Measurements from ENCODE around the gene YTHDC2.

The YTHDC2 gene

GRCh38 chr5:113552620-113553019 lies 39.1 kb downstream of the YTHDC2 start:
- Histone ChIP-seq H3K79me2 (ENCODE audit: insufficient read depth, low read length) (no peaks in the 10 kb centered on the region), H3K27ac (ENCODE audit: low read depth, low read length, poor library complexity, severe bottlenecking) (no peak overlapping the region), H4K20me1 (ENCODE audit: insufficient read depth, low read length) (no peaks in the 10 kb centered on the region), H3F3A (ENCODE audit: insufficient read depth, low read length) (no peaks in the 10 kb centered on the region), H3K27me3 (ENCODE audit: insufficient read depth, low read length) (no peaks in the 10 kb centered on the region), H3K4me3 (ENCODE audit: low read depth, low read length, poor library complexity, severe bottlenecking) (no peak overlapping the region), H3K9me3 (ENCODE audit: low read length) (no peaks in the 10 kb centered on the region), H3K4me1 (ENCODE audit: insufficient read depth, low read length, severe bottlenecking) (no peaks in the 10 kb centered on the region), H2AFZ (ENCODE audit: low read length) (no peak overlapping the region), H3K36me3 (ENCODE audit: insufficient read depth, low read length) (peaks cover 86% of the 10 kb centered on the region), H3K9ac (ENCODE audit: low read length) (no peak overlapping the region), H3K9me2 (ENCODE audit: low read depth, low read length) (no peaks in the 10 kb centered on the region), H3K4me2 (ENCODE audit: low read length) (no peak overlapping the region)
- no peak for TF ChIP-seq CTCF (IDR thresholded peaks at IDR 0.05; ENCODE audit: low read length)
- no peak for TF ChIP-seq EZH2 (IDR thresholded peaks at IDR 0.05; ENCODE audit: borderline replicate concordance, low read length)

- Histone ChIP-seq H3K27me3 (ENCODE audit: insufficient read depth, low read length) (no peaks in the 10 kb centered on the region), H3K4me1 (ENCODE audit: insufficient read depth, low read length, severe bottlenecking) (no peaks in the 10 kb centered on the region), H3K9ac (ENCODE audit: low read length) (no peak overlapping the region), H3K79me2 (ENCODE audit: insufficient read depth, low read length) (no peaks in the 10 kb centered on the region), H3K36me3 (ENCODE audit: insufficient read depth, low read length) (peaks cover 62% of the 10 kb centered on the region), H3K9me3 (ENCODE audit: low read length) (no peaks in the 10 kb centered on the region), H2AFZ (ENCODE audit: low read length) (no peak overlapping the region), H4K20me1 (ENCODE audit: insufficient read depth, low read length) (no peaks in the 10 kb centered on the region), H3F3A (ENCODE audit: insufficient read depth, low read length) (no peaks in the 10 kb centered on the region), H3K4me3 (ENCODE audit: low read depth, low read length, poor library complexity, severe bottlenecking) (no peak overlapping the region), H3K27ac (ENCODE audit: low read depth, low read length, poor library complexity, severe bottlenecking) (no peak overlapping the region), H3K4me2 (ENCODE audit: low read length) (no peak overlapping the region), H3K9me2 (ENCODE audit: low read depth, low read length) (no peaks in the 10 kb centered on the region)
- TF ChIP-seq EZH2 (IDR thresholded peaks at IDR 0.05; ENCODE audit: borderline replicate concordance, low read length) (no peak), CTCF (IDR thresholded peaks at IDR 0.05; ENCODE audit: low read length) (no peak)
Measured at GRCh38 chr5:113562828-113563400, 49.4 kb downstream of the YTHDC2 start.

- H2AFZ ChIP-seq (ENCODE audit: low read length) = no peak overlapping the region
- no peak overlapping the region for H3K27ac ChIP-seq (ENCODE audit: low read depth, low read length, poor library complexity, severe bottlenecking)
- H3K36me3 ChIP-seq (ENCODE audit: insufficient read depth, low read length) = peaks cover 82% of the 10 kb centered on the region
- no peaks in the 10 kb centered on the region for H3K9me2 ChIP-seq (ENCODE audit: low read depth, low read length)
- no peaks in the 10 kb centered on the region for H3K79me2 ChIP-seq (ENCODE audit: insufficient read depth, low read length)
- no peaks in the 10 kb centered on the region for H3F3A ChIP-seq (ENCODE audit: insufficient read depth, low read length)
- H3K4me1 ChIP-seq (ENCODE audit: insufficient read depth, low read length, severe bottlenecking) = no peaks in the 10 kb centered on the region
- no peaks in the 10 kb centered on the region for H4K20me1 ChIP-seq (ENCODE audit: insufficient read depth, low read length)
- H3K27me3 ChIP-seq (ENCODE audit: insufficient read depth, low read length) = no peaks in the 10 kb centered on the region
- no peak for TF ChIP-seq CTCF (IDR thresholded peaks at IDR 0.05; ENCODE audit: low read length)
- TF ChIP-seq EZH2 (IDR thresholded peaks at IDR 0.05; ENCODE audit: borderline replicate concordance, low read length) = no peak
- no peak overlapping the region for H3K4me2 ChIP-seq (ENCODE audit: low read length)
- no peaks in the 10 kb centered on the region for H3K9me3 ChIP-seq (ENCODE audit: low read length)
- H3K4me3 ChIP-seq (ENCODE audit: low read depth, low read length, poor library complexity, severe bottlenecking) = no peak overlapping the region
- H3K9ac ChIP-seq (ENCODE audit: low read length) = no peak overlapping the region
Measured at GRCh38 chr5:113569396-113569795, 55.9 kb downstream of the YTHDC2 start.

Measured in OCI-LY1 (cell line).